HepG2 (cell line): ENCODE data around the gene COX6B1. TPM values are rescaled to one million over a fixed set of nuclear protein-coding genes. Genes with fewer than 3 reads are reported as not detected.

Source experiments
- CCDC6 ChIP-seq: sonication (generic); formaldehyde crosslinking; IDR thresholded peaks from 2 replicates; pipeline ENCODE4 v1.8.1; 2022; ENCODE audit warnings: mild to moderate bottlenecking, missing genetic modification reagents, moderate library complexity
- DRAP1 ChIP-seq: IDR thresholded peaks from 2 replicates; pipeline ENCODE4 v1.6.1; 2016; ENCODE audit warnings: missing genetic modification reagents, missing compliant biosample characterization
- FOXK1 ChIP-seq: sonication (generic); formaldehyde crosslinking; IDR thresholded peaks from 2 replicates; pipeline ENCODE4 v1.4.0; 2020; ENCODE audit warnings: low read depth, missing genetic modification reagents, borderline replicate concordance
- HNF1B ChIP-seq: sonication (generic); formaldehyde crosslinking; IDR thresholded peaks from 2 replicates; pipeline ENCODE4 v1.5.1; 2020; ENCODE audit warnings: mild to moderate bottlenecking, moderate library complexity, missing genetic modification reagents
- KDM5B ChIP-seq: sonication (generic); formaldehyde crosslinking; IDR thresholded peaks from 2 replicates; pipeline ENCODE4 v1.4.0; 2020; ENCODE audit warnings: missing genetic modification reagents, mild to moderate bottlenecking, borderline replicate concordance
- MAX ChIP-seq: IDR thresholded peaks from 2 replicates; pipeline ENCODE4 v1.6.1; 2012; ENCODE audit warnings: inconsistent platforms
- MEIS2 ChIP-seq: sonication (generic); formaldehyde crosslinking; IDR thresholded peaks from 2 replicates; pipeline ENCODE4 v1.9.0; 2021; ENCODE audit warnings: mild to moderate bottlenecking, missing genetic modification reagents
- NR2F6 ChIP-seq, 2 experiments: IDR thresholded peaks; 2 replicates each; pipeline ENCODE4 v1.6.1; 2016; ENCODE audit warnings: antibody characterized with exemption in 1 of 2, mild to moderate bottlenecking in 1 of 2
- REXO4 ChIP-seq: sonication (generic); formaldehyde crosslinking; IDR thresholded peaks from 2 replicates; pipeline ENCODE4 v1.8.0; 2022; ENCODE audit warnings: missing genetic modification reagents, mild to moderate bottlenecking, borderline replicate concordance
- TERF1 ChIP-seq: sonication (generic); formaldehyde crosslinking; IDR thresholded peaks from 2 replicates; pipeline ENCODE4 v1.8.0; 2022; ENCODE audit warnings: mild to moderate bottlenecking, missing genetic modification reagents, moderate library complexity
- TP53 ChIP-seq: sonication (generic); formaldehyde crosslinking; conservative IDR thresholded peaks from 2 replicates; pipeline ENCODE4 v1.4.0; 2020; ENCODE audit warnings: missing genetic modification reagents
- ZBTB21 ChIP-seq: sonication (generic); formaldehyde crosslinking; IDR thresholded peaks from 2 replicates; pipeline ENCODE4 v1.4.0; 2020; ENCODE audit warnings: missing genetic modification reagents
- ZNF143 ChIP-seq: sonication (generic); formaldehyde crosslinking; IDR thresholded peaks from 2 replicates; pipeline ENCODE4 v1.4.0; 2020; ENCODE audit warnings: missing genetic modification reagents
- ZNF20 ChIP-seq: sonication (generic); formaldehyde crosslinking; IDR thresholded peaks from 2 replicates; pipeline ENCODE4 v1.4.0; 2020; ENCODE audit warnings: mild to moderate bottlenecking, moderate library complexity, missing genetic modification reagents
- ZNF350 ChIP-seq: sonication (generic); formaldehyde crosslinking; IDR thresholded peaks from 2 replicates; pipeline ENCODE4 v1.4.0; 2020; ENCODE audit warnings: mild to moderate bottlenecking, low read depth, missing genetic modification reagents, borderline replicate concordance
- ZNF44 ChIP-seq: sonication (generic); formaldehyde crosslinking; IDR thresholded peaks from 2 replicates; pipeline ENCODE4 v1.5.1; 2020; ENCODE audit warnings: mild to moderate bottlenecking, missing genetic modification reagents
- ZNF547 ChIP-seq: sonication (generic); formaldehyde crosslinking; IDR thresholded peaks from 2 replicates; pipeline ENCODE4 v1.5.1; 2020; ENCODE audit warnings: mild to moderate bottlenecking, missing genetic modification reagents
- polyA plus RNA-seq, 8 experiments: library from polyadenylated mRNA; depleted of rRNA in 3 of 8; stranded (reverse) in 7 of 8; unstranded in 1 of 8; fragments of >200 nt; fragmentation: Illumina TruSeq in 4 of 8; extraction: Trizol in 4 of 8; gene quantifications; 2 replicates each; pipeline versions ENCODE4 v1.2.1 to v1.2.3, GENCODE V29; 2011 to 2016; ENCODE audit warnings: low read depth in 4 of 8, missing spikeins in 1 of 8, mixed read lengths in 1 of 8; ENCODE audit not compliant: insufficient read depth in 1 of 8
- total RNA-seq, 5 experiments: library from RNA; depleted of rRNA; stranded (reverse); fragments of >200 nt; fragmentation: Illumina TruSeq; extraction: Trizol; gene quantifications; 2 replicates each; pipeline ENCODE4 v1.2.3, GENCODE V29; 2016; ENCODE audit warnings: low read depth in 1 of 5
- TF ChIP-seq, protein P1 (sequence below): sonication (generic); formaldehyde crosslinking; IDR thresholded peaks from 2 replicates; pipeline ENCODE4 v1.4.0; 2020; ENCODE audit warnings: missing genetic modification reagents, borderline replicate concordance
- TF ChIP-seq, protein P2 (sequence below), 2 experiments: sonication (generic) in 1 of 2; formaldehyde crosslinking in 1 of 2; IDR thresholded peaks; 2 replicates each; pipeline versions ENCODE4 v1.4.0 to v1.6.1; 2018 to 2020; ENCODE audit warnings: missing genetic modification reagents in 2 of 2, borderline replicate concordance in 1 of 2, low read depth in 1 of 2, mild to moderate bottlenecking in 1 of 2, missing biosample characterization in 1 of 2
- TF ChIP-seq, protein P3 (sequence below): sonication (generic); formaldehyde crosslinking; IDR thresholded peaks from 2 replicates; pipeline ENCODE4 v1.4.0; 2020; ENCODE audit warnings: mild to moderate bottlenecking, missing genetic modification reagents

Gene COX6B1
- total and polyA plus RNA-seq, 2 of the 13 experiments (the other 11 are each of a cell fraction or from before 2014, with no cell fraction given): 481 to 487 TPM

DNA sequence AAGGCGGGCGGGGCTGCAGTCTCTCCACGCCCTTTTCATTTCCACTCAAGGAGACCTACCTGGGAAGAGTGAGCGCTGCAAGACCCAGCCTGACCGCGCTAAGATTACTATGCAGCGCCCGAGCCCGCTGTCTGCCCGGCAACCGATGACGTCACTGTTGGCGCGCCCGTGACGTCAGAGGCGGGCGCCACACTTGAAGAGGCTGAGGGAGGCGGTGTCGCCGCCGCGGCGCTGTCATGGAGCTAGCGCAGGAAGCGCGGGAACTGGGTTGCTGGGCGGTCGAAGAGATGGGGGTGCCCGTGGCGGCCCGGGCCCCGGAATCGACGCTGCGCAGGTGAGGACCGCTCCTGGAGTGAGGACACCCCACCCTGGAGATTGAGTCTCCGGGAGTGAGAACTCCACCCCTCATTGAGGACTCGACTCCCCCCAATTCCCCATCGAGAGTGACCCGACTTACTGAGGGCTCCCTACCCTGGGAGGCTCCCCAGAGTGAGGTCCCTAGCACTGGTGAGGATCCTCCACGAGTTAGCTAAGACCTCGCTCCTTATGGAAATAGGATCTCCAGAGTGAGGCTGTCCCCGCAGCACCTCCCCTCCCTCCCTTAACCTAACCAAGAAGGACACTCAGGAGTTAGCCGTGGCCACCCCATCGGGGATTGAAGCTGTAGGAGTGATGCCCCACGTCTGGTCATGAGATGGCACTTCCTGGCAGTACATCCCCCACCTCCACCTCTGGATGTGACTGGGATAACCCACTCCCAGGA lies 35.4 kb upstream of the COX6B1 start, which contains the start of gene HAUS5 (continued):
- TF ChIP-seq, protein P1, sequence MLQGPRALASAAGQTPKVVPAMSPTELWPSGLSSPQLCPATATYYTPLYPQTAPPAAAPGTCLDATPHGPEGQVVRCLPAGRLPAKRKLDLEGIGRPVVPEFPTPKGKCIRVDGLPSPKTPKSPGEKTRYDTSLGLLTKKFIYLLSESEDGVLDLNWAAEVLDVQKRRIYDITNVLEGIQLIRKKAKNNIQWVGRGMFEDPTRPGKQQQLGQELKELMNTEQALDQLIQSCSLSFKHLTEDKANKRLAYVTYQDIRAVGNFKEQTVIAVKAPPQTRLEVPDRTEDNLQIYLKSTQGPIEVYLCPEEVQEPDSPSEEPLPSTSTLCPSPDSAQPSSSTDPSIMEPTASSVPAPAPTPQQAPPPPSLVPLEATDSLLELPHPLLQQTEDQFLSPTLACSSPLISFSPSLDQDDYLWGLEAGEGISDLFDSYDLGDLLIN (CRISPR knock-in tag): 0 out of 2 replicates have a peak, but pooled peaks have one; percentile 81
- TF ChIP-seq TP53 (CRISPR knock-in tag): no peak
- TF ChIP-seq, protein P2, sequence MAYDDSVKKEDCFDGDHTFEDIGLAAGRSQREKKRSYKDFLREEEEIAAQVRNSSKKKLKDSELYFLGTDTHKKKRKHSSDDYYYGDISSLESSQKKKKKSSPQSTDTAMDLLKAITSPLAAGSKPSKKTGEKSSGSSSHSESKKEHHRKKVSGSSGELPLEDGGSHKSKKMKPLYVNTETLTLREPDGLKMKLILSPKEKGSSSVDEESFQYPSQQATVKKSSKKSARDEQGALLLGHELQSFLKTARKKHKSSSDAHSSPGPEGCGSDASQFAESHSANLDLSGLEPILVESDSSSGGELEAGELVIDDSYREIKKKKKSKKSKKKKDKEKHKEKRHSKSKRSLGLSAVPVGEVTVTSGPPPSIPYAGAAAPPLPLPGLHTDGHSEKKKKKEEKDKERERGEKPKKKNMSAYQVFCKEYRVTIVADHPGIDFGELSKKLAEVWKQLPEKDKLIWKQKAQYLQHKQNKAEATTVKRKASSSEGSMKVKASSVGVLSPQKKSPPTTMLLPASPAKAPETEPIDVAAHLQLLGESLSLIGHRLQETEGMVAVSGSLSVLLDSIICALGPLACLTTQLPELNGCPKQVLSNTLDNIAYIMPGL (CRISPR knock-in tag; IDR thresholded peaks at IDR 0.05; ENCODE audit: borderline replicate concordance in 1 of 2, low read depth in 1 of 2): peak; percentile 78 to 84; a peak in 3 of 4 replicates
- TF ChIP-seq MAX: peak; percentile 83
- TF ChIP-seq NR2F6 (IDR thresholded peaks at IDR 0.05): no peak
- TF ChIP-seq NR2F6 (CRISPR knock-in tag; IDR thresholded peaks at IDR 0.05): peak; percentile 46; the same call in 1 of the 2 replicates
- TF ChIP-seq CCDC6 (CRISPR knock-in tag): peak; percentile 62; the same call in 1 of the 2 replicates
- TF ChIP-seq ZBTB21 (CRISPR knock-in tag): peak; percentile 96
- TF ChIP-seq ZNF44: no peak
- peak; percentile 53; the same call in 1 of the 2 replicates for TF ChIP-seq MEIS2 (CRISPR knock-in tag)
- TF ChIP-seq, protein P3, sequence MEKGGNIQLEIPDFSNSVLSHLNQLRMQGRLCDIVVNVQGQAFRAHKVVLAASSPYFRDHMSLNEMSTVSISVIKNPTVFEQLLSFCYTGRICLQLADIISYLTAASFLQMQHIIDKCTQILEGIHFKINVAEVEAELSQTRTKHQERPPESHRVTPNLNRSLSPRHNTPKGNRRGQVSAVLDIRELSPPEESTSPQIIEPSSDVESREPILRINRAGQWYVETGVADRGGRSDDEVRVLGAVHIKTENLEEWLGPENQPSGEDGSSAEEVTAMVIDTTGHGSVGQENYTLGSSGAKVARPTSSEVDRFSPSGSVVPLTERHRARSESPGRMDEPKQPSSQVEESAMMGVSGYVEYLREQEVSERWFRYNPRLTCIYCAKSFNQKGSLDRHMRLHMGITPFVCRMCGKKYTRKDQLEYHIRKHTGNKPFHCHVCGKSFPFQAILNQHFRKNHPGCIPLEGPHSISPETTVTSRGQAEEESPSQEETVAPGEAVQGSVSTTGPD: no peak
- no peak for TF ChIP-seq REXO4
- peak; percentile 58; the same call in 1 of the 2 replicates for TF ChIP-seq ZNF350
- peak; percentile 88 for TF ChIP-seq FOXK1
- TF ChIP-seq ZNF20 (CRISPR knock-in tag): no peak
- TF ChIP-seq KDM5B (CRISPR knock-in tag): 0 out of 2 replicates have a peak, but pooled peaks have one; percentile 48
- TF ChIP-seq TERF1 (CRISPR knock-in tag): no peak
- peak; percentile 69 for TF ChIP-seq ZNF143 (CRISPR knock-in tag)
- peak; percentile 90 for TF ChIP-seq HNF1B
- TF ChIP-seq DRAP1 (CRISPR knock-in tag): peak; percentile 66
- peak; percentile 39; the same call in 1 of the 2 replicates for TF ChIP-seq ZNF547 (CRISPR knock-in tag)
